OCI-LY1 (cell line): ENCODE results near the gene SPTSSB.

Experiments
- H2AFZ ChIP-seq: fragments of 200-600 bp; sonication (generic), shearing (Covaris generic); 2 replicates; pipeline ENCODE4 v1.6.0; 2014; ENCODE audit warnings: antibody characterized with exemption, mild to moderate bottlenecking, low read length
- H3F3A ChIP-seq: fragments of 200-600 bp; sonication (generic), shearing (Covaris generic); 2 replicates; pipeline ENCODE4 v1.6.0; 2014; ENCODE audit warnings: mild to moderate bottlenecking, antibody characterized with exemption, low read length, moderate library complexity; ENCODE audit not compliant: insufficient read depth
- H3K27ac ChIP-seq: fragments of 200-600 bp; sonication (generic); 2 replicates; pipeline ENCODE4 v1.5.1; 2014; ENCODE audit warnings: low read length, mixed run types, mild to moderate bottlenecking, low read depth; ENCODE audit not compliant: poor library complexity, severe bottlenecking
- H3K27me3 ChIP-seq: fragments of 200-600 bp; sonication (generic); 2 replicates; pipeline ENCODE4 v1.6.0; 2014; ENCODE audit warnings: antibody characterized with exemption, mild to moderate bottlenecking, low read length, moderate library complexity; ENCODE audit not compliant: insufficient read depth
- H3K36me3 ChIP-seq: fragments of 200-600 bp; sonication (generic); 2 replicates; pipeline ENCODE4 v1.6.1; 2014; ENCODE audit warnings: mild to moderate bottlenecking, antibody characterized with exemption, low read length, moderate library complexity, mixed read lengths; ENCODE audit not compliant: insufficient read depth
- H3K4me1 ChIP-seq: fragments of 200-600 bp; sonication (generic); 2 replicates; pipeline ENCODE4 v1.5.1; 2014; ENCODE audit warnings: mild to moderate bottlenecking, low read length, moderate library complexity; ENCODE audit not compliant: insufficient read depth, severe bottlenecking
- H3K4me2 ChIP-seq: fragments of 200-600 bp; sonication (generic), shearing (Covaris generic); 2 replicates; pipeline ENCODE4 v1.6.1; 2014; ENCODE audit warnings: low read length
- H3K4me3 ChIP-seq: fragments of 200-600 bp; sonication (generic); 2 replicates; pipeline ENCODE4 v1.5.1; 2014; ENCODE audit warnings: low read length, low read depth, mild to moderate bottlenecking, mixed read lengths; ENCODE audit not compliant: poor library complexity, severe bottlenecking
- H3K79me2 ChIP-seq: fragments of 200-600 bp; shearing (Covaris generic); 2 replicates; pipeline ENCODE4 v1.6.1; 2016; ENCODE audit warnings: mixed run types, low read length, mixed read lengths; ENCODE audit not compliant: insufficient read depth
- H3K9ac ChIP-seq: fragments of 200-600 bp; sonication (generic), shearing (Covaris generic); 2 replicates; pipeline ENCODE4 v1.6.1; 2014; ENCODE audit warnings: mild to moderate bottlenecking, low read length, mixed read lengths
- H3K9me2 ChIP-seq: fragments of 200-600 bp; sonication (generic), shearing (Covaris generic); 2 replicates; pipeline ENCODE4 v1.6.1; 2014; ENCODE audit warnings: low read depth, mild to moderate bottlenecking, low read length, mixed read lengths
- H3K9me3 ChIP-seq: fragments of 200-600 bp; shearing (Covaris generic); 2 replicates; pipeline ENCODE4 v1.6.1; 2014; ENCODE audit warnings: low read length, mixed read lengths
- H4K20me1 ChIP-seq: fragments of 200-600 bp; sonication (generic), shearing (Covaris generic); 2 replicates; pipeline ENCODE4 v1.6.0; 2016; ENCODE audit warnings: mild to moderate bottlenecking, low read length; ENCODE audit not compliant: insufficient read depth
- EZH2 ChIP-seq: fragments of 200-600 bp; sonication (generic), shearing (Covaris generic); IDR thresholded peaks from 2 replicates; pipeline ENCODE4 v1.8.0; 2017; ENCODE audit warnings: borderline replicate concordance, mixed run types, mild to moderate bottlenecking, antibody characterized with exemption, low read length, moderate library complexity, mixed read lengths
- TF ChIP-seq, protein P1 (sequence below): fragments of 200-600 bp; sonication (generic), shearing (Covaris generic); IDR thresholded peaks from 2 replicates; pipeline ENCODE4 v1.5.1; 2017; ENCODE audit warnings: mild to moderate bottlenecking, antibody characterized with exemption, low read length, moderate library complexity, mixed read lengths

Gene SPTSSB

GRCh38 chr3:161343540-161343939 is 27.8 kb downstream of the SPTSSB start:
- Histone ChIP-seq H3K4me3 (no peak overlapping the region), H3K9me2 (no peaks in the 10 kb centered on the region), H3K4me2 (no peak overlapping the region), H3K27me3 (no peaks in the 10 kb centered on the region), H4K20me1 (no peaks in the 10 kb centered on the region), H3K79me2 (no peaks in the 10 kb centered on the region), H3K27ac (no peak overlapping the region), H2AFZ (no peak overlapping the region), H3K9me3 (no peaks in the 10 kb centered on the region), H3K9ac (no peak overlapping the region), H3K4me1 (no peaks in the 10 kb centered on the region), H3K36me3 (no peaks in the 10 kb centered on the region), H3F3A (no peaks in the 10 kb centered on the region)
- no peak for TF ChIP-seq EZH2
- TF ChIP-seq, protein P1, sequence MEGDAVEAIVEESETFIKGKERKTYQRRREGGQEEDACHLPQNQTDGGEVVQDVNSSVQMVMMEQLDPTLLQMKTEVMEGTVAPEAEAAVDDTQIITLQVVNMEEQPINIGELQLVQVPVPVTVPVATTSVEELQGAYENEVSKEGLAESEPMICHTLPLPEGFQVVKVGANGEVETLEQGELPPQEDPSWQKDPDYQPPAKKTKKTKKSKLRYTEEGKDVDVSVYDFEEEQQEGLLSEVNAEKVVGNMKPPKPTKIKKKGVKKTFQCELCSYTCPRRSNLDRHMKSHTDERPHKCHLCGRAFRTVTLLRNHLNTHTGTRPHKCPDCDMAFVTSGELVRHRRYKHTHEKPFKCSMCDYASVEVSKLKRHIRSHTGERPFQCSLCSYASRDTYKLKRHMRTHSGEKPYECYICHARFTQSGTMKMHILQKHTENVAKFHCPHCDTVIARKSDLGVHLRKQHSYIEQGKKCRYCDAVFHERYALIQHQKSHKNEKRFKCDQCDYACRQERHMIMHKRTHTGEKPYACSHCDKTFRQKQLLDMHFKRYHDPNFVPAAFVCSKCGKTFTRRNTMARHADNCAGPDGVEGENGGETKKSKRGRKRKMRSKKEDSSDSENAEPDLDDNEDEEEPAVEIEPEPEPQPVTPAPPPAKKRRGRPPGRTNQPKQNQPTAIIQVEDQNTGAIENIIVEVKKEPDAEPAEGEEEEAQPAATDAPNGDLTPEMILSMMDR = no peak

- Histone ChIP-seq H3K36me3 (no peaks in the 10 kb centered on the region), H3K79me2 (no peaks in the 10 kb centered on the region), H3F3A (no peaks in the 10 kb centered on the region), H3K9me2 (no peaks in the 10 kb centered on the region), H4K20me1 (no peaks in the 10 kb centered on the region), H3K9me3 (no peaks in the 10 kb centered on the region), H3K4me3 (no peak overlapping the region), H3K4me2 (no peak overlapping the region), H3K27ac (no peak overlapping the region), H2AFZ (no peak overlapping the region), H3K4me1 (no peaks in the 10 kb centered on the region), H3K27me3 (no peaks in the 10 kb centered on the region), H3K9ac (no peak overlapping the region)
- TF ChIP-seq EZH2 = no peak
- TF ChIP-seq, protein P1 = no peak
Observed at GRCh38 chr3:161342629-161343028, 28.7 kb downstream of the SPTSSB start.

GRCh38 chr3:161339517-161340500 is 31.5 kb downstream of the SPTSSB start:
- H3K4me1 ChIP-seq = no peaks in the 10 kb centered on the region
- no peak overlapping the region for H3K9ac ChIP-seq
- H3K79me2 ChIP-seq = no peaks in the 10 kb centered on the region
- H3K27ac ChIP-seq = no peak overlapping the region
- H3K27me3 ChIP-seq = no peaks in the 10 kb centered on the region
- no peaks in the 10 kb centered on the region for H3K36me3 ChIP-seq
- H2AFZ ChIP-seq = no peak overlapping the region
- TF ChIP-seq EZH2 = no peak
- TF ChIP-seq, protein P1 = no peak
- no peak overlapping the region for H3K4me3 ChIP-seq
- no peaks in the 10 kb centered on the region for H3K9me3 ChIP-seq
- no peaks in the 10 kb centered on the region for H3F3A ChIP-seq
- H3K4me2 ChIP-seq = no peak overlapping the region
- H3K9me2 ChIP-seq = no peaks in the 10 kb centered on the region
- H4K20me1 ChIP-seq = no peaks in the 10 kb centered on the region
